Hematopoietic multipotent progenitor cell treated with erythropoietin and hydrocortisone succinate and interleukin-3 and kit ligand, for 15 days (in vitro differentiated cells): ENCODE measurements around the gene SPOCK1.

ENCODE experiments used
- DNase-seq: peaks from one replicate; pipeline ENCODE4 v3.0.0-alpha.2; 2015; ENCODE audit warnings: low spot score

SPOCK1 gene

GRCh38 chr5:137218471-137218870 is 280.7 kb downstream of the SPOCK1 start:
- no peak for DNase-seq

GRCh38 chr5:137217599-137218200 is 281.4 kb downstream of the SPOCK1 start:
- DNase-seq: no peak

GRCh38 chr5:137216976-137217598 is 282.0 kb downstream of the SPOCK1 start:
- no peak for DNase-seq

GRCh38 chr5:137215780-137216179 is 283.3 kb downstream of the SPOCK1 start:
- DNase-seq: no peak

GRCh38 chr5:137215261-137215660 is 283.9 kb downstream of the SPOCK1 start:
- no peak for DNase-seq

GRCh38 chr5:137214446-137215189 is 284.5 kb downstream of the SPOCK1 start:
- DNase-seq: no peak

- DNase-seq: no peak
These were observed 286.7 kb downstream of the SPOCK1 start for GRCh38 chr5:137212471-137212870.

- no peak for DNase-seq
These were observed 289.8 kb downstream of the SPOCK1 start for GRCh38 chr5:137209232-137209809.

GRCh38 chr5:137207023-137207760 is 291.9 kb downstream of the SPOCK1 start:
- DNase-seq: no peak

- DNase-seq: no peak
These were observed 293.0 kb downstream of the SPOCK1 start for GRCh38 chr5:137206030-137206715.

GRCh38 chr5:137205231-137206027 is 293.7 kb downstream of the SPOCK1 start:
- DNase-seq: no peak

GRCh38 chr5:137203011-137203632 is 296.0 kb downstream of the SPOCK1 start:
- no peak for DNase-seq

- DNase-seq: no peak
These were observed 297.2 kb downstream of the SPOCK1 start for GRCh38 chr5:137201876-137202275.

- no peak for DNase-seq
These were observed 298.0 kb downstream of the SPOCK1 start for GRCh38 chr5:137200906-137201700.

GRCh38 chr5:137199966-137200365 is 299.2 kb downstream of the SPOCK1 start:
- DNase-seq: no peak

- no peak for DNase-seq
These were observed 299.9 kb downstream of the SPOCK1 start for GRCh38 chr5:137199201-137199600.

GRCh38 chr5:137195483-137195882 is 303.6 kb downstream of the SPOCK1 start:
- no peak for DNase-seq

GRCh38 chr5:137194300-137194699 is 304.8 kb downstream of the SPOCK1 start:
- no peak for DNase-seq

GRCh38 chr5:137192293-137192743 is 306.8 kb downstream of the SPOCK1 start:
- DNase-seq: no peak
